ENCODE measurements around the gene PLEKHH1. TPM values are rescaled to one million over a fixed set of nuclear protein-coding genes. Genes with fewer than 3 reads are reported as not detected.

PLEKHH1 gene
- total and polyA plus RNA-seq, 2 of the 8 experiments (the other 6 are each of a cell fraction or from before 2014, with no cell fraction given): 28.3 to 33.3 TPM

GRCh38 chr14:67547224-67547780 is 14.2 kb downstream of the PLEKHH1 start (continued):
- TF ChIP-seq CHD7 (IDR thresholded peaks at IDR 0.05; ENCODE audit: insufficient replicate concordance, low read length) (no peak), JUN (IDR thresholded peaks at IDR 0.05; ENCODE audit: low read depth, low read length) (no peak), SP4 (IDR thresholded peaks at IDR 0.05; ENCODE audit: low read length) (no peak), ZNF274 (IDR thresholded peaks at IDR 0.05; ENCODE audit: borderline replicate concordance, extremely low read depth, low read length) (no peak), E2F6 (IDR thresholded peaks at IDR 0.05) (no peak), TCF12 (IDR thresholded peaks at IDR 0.05; ENCODE audit: low read depth, low read length) (no peak), GTF2F1 (IDR thresholded peaks at IDR 0.05; ENCODE audit: borderline replicate concordance, low read depth, low read length) (no peak), RAD21 (IDR thresholded peaks at IDR 0.05 in 1 of 2, conservative IDR thresholded peaks at IDR 0.05 in 1 of 2; ENCODE audit: low read depth in 2 of 2, low read length in 2 of 2) (no peak), KDM5A (IDR thresholded peaks at IDR 0.05; ENCODE audit: low read length) (no peak)
